CD14-positive monocyte (primary cell): ENCODE data around the gene PITPNM2. TPM values are rescaled to one million over a fixed set of nuclear protein-coding genes. Genes with fewer than 3 reads are reported as not detected.

ENCODE experiments used
- DNase-seq, 3 donors: peaks; one replicate each; pipeline ENCODE4 v3.0.0-alpha.2; 2011 to 2022
- H2AFZ ChIP-seq: 2 replicates; pipeline ENCODE4 v1.6.0; 2012; ENCODE audit warnings: mild to moderate bottlenecking, low read depth, low read length, inconsistent platforms; ENCODE audit not compliant: insufficient read depth, poor library complexity, severe bottlenecking
- H3K27ac ChIP-seq, 2 donors: 1 replicate in 1 of 2; 2 replicates in 1 of 2; pipeline ENCODE4 v1.5.1; 2012 to 2013; ENCODE audit warnings: low read length in 2 of 2, control low read depth in 1 of 2, inconsistent platforms in 1 of 2, low read depth in 1 of 2, mild to moderate bottlenecking in 1 of 2
- H3K27me3 ChIP-seq, 2 donors: one replicate each; pipeline versions ENCODE4 v1.6.0 to v1.6.1; 2011 to 2013; ENCODE audit warnings: low read length in 2 of 2; ENCODE audit not compliant: control insufficient read depth in 2 of 2, insufficient read depth in 2 of 2
- H3K36me3 ChIP-seq, 2 donors: replicated peaks in 1 of 2; 1 replicate in 1 of 2; 2 replicates in 1 of 2; pipeline versions ENCODE4 v1.5.1 to v1.6.1; 2012 to 2013; ENCODE audit warnings: low read length in 2 of 2, control low read depth in 1 of 2, inconsistent platforms in 1 of 2, mild to moderate bottlenecking in 1 of 2; ENCODE audit not compliant: insufficient read depth in 2 of 2, control insufficient read depth in 1 of 2
- H3K4me1 ChIP-seq, 2 donors: 1 replicate in 1 of 2; 2 replicates in 1 of 2; pipeline versions ENCODE4 v1.5.1 to v1.6.1; 2012 to 2013; ENCODE audit warnings: low read length in 2 of 2, control low read depth in 1 of 2, inconsistent platforms in 1 of 2, mild to moderate bottlenecking in 1 of 2, moderate library complexity in 1 of 2; ENCODE audit not compliant: insufficient read depth in 2 of 2, control insufficient read depth in 1 of 2
- H3K4me2 ChIP-seq: replicated peaks from 2 replicates; pipeline ENCODE3; 2012; ENCODE audit warnings: low read length, moderate library complexity, mild to moderate bottlenecking; ENCODE audit not compliant: poor library complexity, severe bottlenecking; ENCODE audit errors: extremely low read depth
- H3K4me3 ChIP-seq, 3 experiments: fragments of 200-600 bp in 1 of 3; sonication (generic) in 1 of 3; replicated peaks in 1 of 3; 1 replicate in 2 of 3; 2 replicates in 1 of 3; pipeline ENCODE4 v1.5.1; 2011 to 2013; ENCODE audit warnings: low read length in 3 of 3, mild to moderate bottlenecking in 3 of 3, control low read depth in 2 of 3, low read depth in 2 of 3, inconsistent platforms in 1 of 3, moderate library complexity in 1 of 3
- H3K79me2 ChIP-seq: 2 replicates; pipeline ENCODE4 v1.6.0; 2012; ENCODE audit warnings: mild to moderate bottlenecking, control low read depth, inconsistent platforms, low read length, moderate library complexity; ENCODE audit not compliant: insufficient read depth
- H3K9ac ChIP-seq: 2 replicates; pipeline ENCODE4 v1.6.0; 2017; ENCODE audit warnings: low read length, mild to moderate bottlenecking; ENCODE audit not compliant: insufficient read depth, poor library complexity, severe bottlenecking
- H3K9me3 ChIP-seq, 2 donors: replicated peaks in 1 of 2; 1 replicate in 1 of 2; 2 replicates in 1 of 2; pipeline versions ENCODE4 v1.5.1 to v1.6.1; 2012 to 2013; ENCODE audit warnings: low read length in 2 of 2, control low read depth in 1 of 2; ENCODE audit not compliant: control insufficient read depth in 1 of 2, insufficient read depth in 1 of 2
- H4K20me1 ChIP-seq: 2 replicates; pipeline ENCODE4 v1.6.0; 2012; ENCODE audit warnings: mild to moderate bottlenecking, low read length, control low read depth, moderate library complexity; ENCODE audit not compliant: insufficient read depth
- H3K27ac Mint-ChIP-seq, 7 donors: one replicate each; pipeline ENCODE4 v1.8.0; 2020; ENCODE audit warnings: mild to moderate bottlenecking in 7 of 7, mixed read lengths in 7 of 7, moderate library complexity in 6 of 7, inconsistent platforms in 2 of 7
- H3K27me3 Mint-ChIP-seq, 3 donors: one replicate each; pipeline ENCODE4 v1.8.0; 2021 to 2022; ENCODE audit warnings: low read depth in 3 of 3, mild to moderate bottlenecking in 3 of 3, mixed read lengths in 3 of 3, moderate library complexity in 3 of 3, inconsistent platforms in 1 of 3
- H3K36me3 Mint-ChIP-seq, 2 donors: one replicate each; pipeline ENCODE4 v1.8.0; 2020; ENCODE audit warnings: mixed read lengths in 2 of 2, inconsistent platforms in 1 of 2, mild to moderate bottlenecking in 1 of 2
- H3K4me1 Mint-ChIP-seq: one replicate; pipeline ENCODE4 v1.8.0; 2020; ENCODE audit warnings: mild to moderate bottlenecking, mixed read lengths
- H3K4me3 Mint-ChIP-seq, 2 donors: one replicate each; pipeline ENCODE4 v1.8.0; 2020; ENCODE audit warnings: mild to moderate bottlenecking in 2 of 2, mixed read lengths in 2 of 2, moderate library complexity in 1 of 2
- H3K9me3 Mint-ChIP-seq, 7 donors: one replicate each; pipeline ENCODE4 v1.8.0; 2020 to 2022; ENCODE audit warnings: mixed read lengths in 7 of 7, mild to moderate bottlenecking in 6 of 7, moderate library complexity in 6 of 7, inconsistent platforms in 2 of 7
- WGBS: methylation state at CpG from one replicate; pipeline ENCODE4 v1.1.5; 2013; ENCODE audit warnings: missing lambda C conversion rate; ENCODE audit not compliant: insufficient coverage; 5-methylcytosine and 5-hydroxymethylcytosine counted together
- intact Hi-C, 2 donors: fragments of 100-400 bp; cut with micrococcal nuclease; formaldehyde crosslinking; loops; one replicate each; pipeline versions ENCODE4 v1.15.0 to v1.15.1; 2023
- polyA plus RNA-seq, 3 donors: library from polyadenylated mRNA; depleted of rRNA in 1 of 3; unstranded in 2 of 3; stranded (reverse) in 1 of 3; fragments of 300-500 nt in 2 of 3; fragments of >200 nt in 1 of 3; fragmentation: Illumina TruSeq in 2 of 3; gene quantifications; 1 replicate in 2 of 3; 2 replicates in 1 of 3; pipeline ENCODE4 v1.2.3, GENCODE V29; 2012 to 2021
- TF ChIP-seq, protein P1 (sequence below): fragments of 200-600 bp; IDR thresholded peaks from one replicate; pipeline ENCODE4 v1.8.0; 2022; ENCODE audit warnings: antibody characterized with exemption, mild to moderate bottlenecking

The PITPNM2 gene
- polyA plus RNA-seq, 3 donors: 0.08 to 0.67 TPM; not detected in 1

- peak; percentile 16 to 37 (median 19) for DNase-seq
- Histone ChIP-seq H3K4me1 (peaks cover 18 to 24% of the 10 kb centered on the region in 2 donors), H3K79me2 (no peaks in the 10 kb centered on the region), H3K9ac (no peak overlapping the region), H3K4me3 (no peak overlapping the region), H3K4me2 (peak overlapping the region; percentile 29), H3K9me3 (no peaks in the 10 kb centered on the region), H3K27me3 (no peaks in the 10 kb centered on the region), H3K27ac (no peak overlapping the region), H2AFZ (peak overlapping the region; percentile 31), H4K20me1 (no peaks in the 10 kb centered on the region), H3K36me3 (no peaks in the 10 kb centered on the region)
- Mint-ChIP-seq H3K9me3 (no peaks in the 10 kb centered on the region), H3K27me3 (peaks cover 0 to 6% (median 3%) of the 10 kb centered on the region in 3 donors), H3K27ac (peak overlapping the region in 5 of 7 donors; percentile 2 to 79 (median 60)), H3K4me3 (peak overlapping the region in 1 of 2 donors; percentile 7), H3K36me3 (no peaks in the 10 kb centered on the region), H3K4me1 (peaks cover 23% of the 10 kb centered on the region)
- intact Hi-C loops: no loop called here
- whole genome bisulfite sequencing: no CpG with 5 or more reads among the region's 8 CpGs
- TF ChIP-seq, protein P1, sequence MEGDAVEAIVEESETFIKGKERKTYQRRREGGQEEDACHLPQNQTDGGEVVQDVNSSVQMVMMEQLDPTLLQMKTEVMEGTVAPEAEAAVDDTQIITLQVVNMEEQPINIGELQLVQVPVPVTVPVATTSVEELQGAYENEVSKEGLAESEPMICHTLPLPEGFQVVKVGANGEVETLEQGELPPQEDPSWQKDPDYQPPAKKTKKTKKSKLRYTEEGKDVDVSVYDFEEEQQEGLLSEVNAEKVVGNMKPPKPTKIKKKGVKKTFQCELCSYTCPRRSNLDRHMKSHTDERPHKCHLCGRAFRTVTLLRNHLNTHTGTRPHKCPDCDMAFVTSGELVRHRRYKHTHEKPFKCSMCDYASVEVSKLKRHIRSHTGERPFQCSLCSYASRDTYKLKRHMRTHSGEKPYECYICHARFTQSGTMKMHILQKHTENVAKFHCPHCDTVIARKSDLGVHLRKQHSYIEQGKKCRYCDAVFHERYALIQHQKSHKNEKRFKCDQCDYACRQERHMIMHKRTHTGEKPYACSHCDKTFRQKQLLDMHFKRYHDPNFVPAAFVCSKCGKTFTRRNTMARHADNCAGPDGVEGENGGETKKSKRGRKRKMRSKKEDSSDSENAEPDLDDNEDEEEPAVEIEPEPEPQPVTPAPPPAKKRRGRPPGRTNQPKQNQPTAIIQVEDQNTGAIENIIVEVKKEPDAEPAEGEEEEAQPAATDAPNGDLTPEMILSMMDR: no peak
These were observed 35.3 kb downstream of the PITPNM2 start for GRCh38 chr12:123115409-123116121.

- H3K9me3 ChIP-seq: no peaks in the 10 kb centered on the region
- no peaks in the 10 kb centered on the region for H4K20me1 ChIP-seq
- TF ChIP-seq, protein P1: no peak
- no peaks in the 10 kb centered on the region for H3K27me3 ChIP-seq
- DNase-seq: no peak
- Mint-ChIP-seq H3K27ac (peak overlapping the region in 3 of 7 donors; percentile 2 to 60 (median 23)), H3K9me3 (no peaks in the 10 kb centered on the region), H3K4me1 (peaks cover 22% of the 10 kb centered on the region), H3K4me3 (no peak overlapping the region), H3K27me3 (peaks cover 0 to 6% (median 3%) of the 10 kb centered on the region in 3 donors), H3K36me3 (no peaks in the 10 kb centered on the region)
- peak overlapping the region; percentile 11 for H2AFZ ChIP-seq
- no peaks in the 10 kb centered on the region for H3K79me2 ChIP-seq
- WGBS: 82% methylated on average over 9 of the region's 13 CpGs
- intact Hi-C loops: no loop called here
- no peak overlapping the region for H3K27ac ChIP-seq
- no peak overlapping the region for H3K9ac ChIP-seq
- H3K4me1 ChIP-seq: peaks cover 18 to 24% of the 10 kb centered on the region in 2 donors
- no peak overlapping the region for H3K4me3 ChIP-seq
- H3K36me3 ChIP-seq: no peaks in the 10 kb centered on the region
- peak overlapping the region; percentile 29 for H3K4me2 ChIP-seq
These were observed 36.4 kb downstream of the PITPNM2 start for GRCh38 chr12:123114304-123115083.
